ENCODE measurements around the gene YAE1. TPM values are rescaled to one million over a fixed set of nuclear protein-coding genes. Genes with fewer than 3 reads are reported as not detected.

Gene YAE1
- total and polyA plus RNA-seq, 2 of the 8 experiments (the other 6 are each of a cell fraction or from before 2014, with no cell fraction given): 24.1 to 38.0 TPM

DNA sequence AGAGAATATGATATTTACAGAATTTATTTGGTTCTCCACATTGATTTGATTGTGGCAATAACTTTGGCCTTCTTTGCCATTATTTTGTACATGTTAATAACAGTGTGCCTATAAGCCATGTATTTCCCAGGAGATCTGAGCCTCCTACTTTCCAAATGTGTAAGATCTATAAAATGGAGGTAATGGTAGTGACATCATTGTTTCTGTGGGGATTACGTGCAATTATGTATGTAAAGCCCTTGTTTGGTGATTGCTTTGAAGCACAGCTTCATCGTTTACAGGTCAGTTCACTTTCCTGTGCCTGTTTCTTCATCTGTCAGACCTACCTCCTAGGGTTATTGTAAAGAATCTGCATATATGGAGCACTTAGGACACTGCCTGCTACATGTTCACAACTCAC, 17.3 kb downstream of the YAE1 start:
- no peak overlapping the region for H3K4me3 ChIP-seq (ENCODE audit: extremely low read depth in 1 of 4, insufficient read depth in 2 of 4, low read depth in 3 of 4, low read length in 4 of 4)
- WGBS, 2 experiments (ENCODE audit: extremely low coverage in 1 of 2, insufficient coverage in 1 of 2, insufficient read length in 1 of 2, insufficient replicate concordance in 2 of 2, low coverage in 1 of 2, low lambda C conversion rate in 2 of 2, missing lambda C conversion rate in 1 of 2): 72% methylated on average over 2 of the region's 2 CpGs; no CpG with 5 or more reads in 1 of the 2 experiments
- no peak for DNase-seq (ENCODE audit: low read depth in 1 of 2, low spot score in 2 of 2)
- H3K23ac ChIP-seq (ENCODE audit: insufficient read length): no peak overlapping the region
- H3K9ac ChIP-seq (replicated peaks in 1 of 4; ENCODE audit: extremely low read depth in 1 of 4, low read depth in 3 of 4, low read length in 3 of 4): no peak overlapping the region
- H3K23me2 ChIP-seq (ENCODE audit: low read depth, low read length): no peaks in the 10 kb centered on the region
- no peak overlapping the region for H2BK120ac ChIP-seq (replicated peaks; ENCODE audit: low read depth, low read length)
- H3K36me3 ChIP-seq (ENCODE audit: control insufficient read depth in 2 of 4, insufficient read depth in 4 of 4, low read length in 3 of 4): no peaks in the 10 kb centered on the region; a peak in 1 of 8 replicates
- POLR2A ChIA-PET (ENCODE audit: partially characterized antibody): no interaction called here
- H3K79me1 ChIP-seq (ENCODE audit: low read depth, low read length): no peaks in the 10 kb centered on the region
- H3K9me3 ChIP-seq (ENCODE audit: insufficient read depth in 2 of 2, low read depth in 1 of 2, low read length in 1 of 2): no peaks in the 10 kb centered on the region
- H2AFZ ChIP-seq (ENCODE audit: low read length): no peak overlapping the region
- no peak overlapping the region for H4K5ac ChIP-seq (ENCODE audit: insufficient read length, low read depth, low read length)
- H2BK20ac ChIP-seq (ENCODE audit: low read length): no peak overlapping the region
- no peaks in the 10 kb centered on the region for H4K20me1 ChIP-seq (replicated peaks in 1 of 2; ENCODE audit: control insufficient read depth in 1 of 2, insufficient read depth in 2 of 2, low read length in 2 of 2)
- no peaks in the 10 kb centered on the region for H3K79me2 ChIP-seq (ENCODE audit: control insufficient read depth in 1 of 2, insufficient read depth in 2 of 2, low read length in 2 of 2)
- no peak overlapping the region for H3K56ac ChIP-seq (replicated peaks; ENCODE audit: insufficient read length, low read depth, low read length)
- H4K8ac ChIP-seq (ENCODE audit: extremely low read depth, insufficient read depth, low read length): no peak overlapping the region
- H2AK5ac ChIP-seq (ENCODE audit: low read depth, low read length): no peak overlapping the region; the same call in 1 of the 2 replicates
- no peak overlapping the region for H3K4ac ChIP-seq (replicated peaks; ENCODE audit: insufficient read length, low read depth, low read length)
- no peaks in the 10 kb centered on the region for H3K27me3 ChIP-seq (replicated peaks in 1 of 4; ENCODE audit: control insufficient read depth in 3 of 4, extremely low read depth in 1 of 4, insufficient read depth in 3 of 4, low read length in 3 of 4)
- peaks cover 0 to 4% (median 2%) of the 10 kb centered on the region in 4 experiments; a peak in 4 of 7 replicates for H3K4me1 ChIP-seq (replicated peaks in 1 of 4; ENCODE audit: control insufficient read depth in 3 of 4, insufficient read depth in 4 of 4, low read length in 3 of 4)
- no peak overlapping the region for H4K91ac ChIP-seq (replicated peaks; ENCODE audit: insufficient read length, low read length)
- no peak overlapping the region; the same call in 1 of the 2 replicates for H2BK15ac ChIP-seq (ENCODE audit: low read length)
- H3K14ac ChIP-seq (ENCODE audit: insufficient read length): no peak overlapping the region
- no peak overlapping the region for H3K4me2 ChIP-seq (ENCODE audit: insufficient read depth in 1 of 2, low read depth in 2 of 2, low read length in 2 of 2)
- no peak for FAIRE-seq
- CTCF ChIA-PET (ENCODE audit: partially characterized antibody): interaction anchor here (8.5 kb wide), 1 partner anchor 162 kb away, joined by 406 read pairs; no protein-coding TSS in a partner anchor
- no peak overlapping the region for H2BK5ac ChIP-seq (ENCODE audit: low read depth, low read length)
- no peak overlapping the region for H2BK12ac ChIP-seq (ENCODE audit: low read depth, low read length)
- H3K27ac ChIP-seq (ENCODE audit: low read depth, low read length): no peak overlapping the region
- no peak overlapping the region for H3K18ac ChIP-seq (ENCODE audit: extremely low read depth, low read length)
- TF ChIP-seq RXRA (IDR thresholded peaks at IDR 0.05; ENCODE audit: insufficient read depth, low read depth, low read length) (no peak), SP4 (IDR thresholded peaks at IDR 0.05; ENCODE audit: low read length) (no peak)
